H9 (cell line): ENCODE data around the gene FAM222B. TPM values are rescaled to one million over a fixed set of nuclear protein-coding genes. Genes with fewer than 3 reads are reported as not detected.

Experiments
- DNase-seq: peaks from one replicate; pipeline ENCODE4 v3.0.0-alpha.2; 2017
- H2AFZ ChIP-seq: one replicate; pipeline ENCODE4 v1.6.1; 2013; ENCODE audit warnings: mild to moderate bottlenecking, low read length, control low read depth, moderate library complexity
- H2AK5ac ChIP-seq: 2 replicates; pipeline ENCODE4 v1.6.1; 2013; ENCODE audit warnings: low read length, control low read depth, mixed read lengths; ENCODE audit not compliant: insufficient read length
- H2BK120ac ChIP-seq: one replicate; pipeline ENCODE4 v1.6.1; 2013; ENCODE audit warnings: low read depth, mild to moderate bottlenecking, low read length, control low read depth, inconsistent platforms; ENCODE audit not compliant: poor library complexity, severe bottlenecking
- H2BK12ac ChIP-seq: 2 replicates; pipeline ENCODE4 v1.6.1; 2013; ENCODE audit warnings: low read length, control low read depth, mixed read lengths, low read depth; ENCODE audit not compliant: insufficient read length
- H2BK15ac ChIP-seq: 2 replicates; pipeline ENCODE4 v1.6.1; 2013; ENCODE audit warnings: low read depth, low read length, control low read depth
- H2BK20ac ChIP-seq: one replicate; pipeline ENCODE4 v1.6.1; 2013; ENCODE audit warnings: low read depth, mild to moderate bottlenecking, low read length, control low read depth, inconsistent platforms; ENCODE audit not compliant: poor library complexity, severe bottlenecking
- H2BK5ac ChIP-seq: 2 replicates; pipeline ENCODE4 v1.6.1; 2013; ENCODE audit warnings: low read length, control low read depth, mixed read lengths; ENCODE audit not compliant: insufficient read length
- H3K14ac ChIP-seq: 2 replicates; pipeline ENCODE4 v1.6.1; 2013; ENCODE audit warnings: low read length, control low read depth; ENCODE audit not compliant: insufficient read depth
- H3K18ac ChIP-seq: 2 replicates; pipeline ENCODE4 v1.6.1; 2013; ENCODE audit warnings: low read depth, mild to moderate bottlenecking, mixed read lengths, low read length, control low read depth; ENCODE audit not compliant: insufficient read length
- H3K23ac ChIP-seq: 2 replicates; pipeline ENCODE4 v1.6.1; 2013; ENCODE audit warnings: low read length, control low read depth, mixed read lengths, low read depth; ENCODE audit not compliant: insufficient read length
- H3K23me2 ChIP-seq: 2 replicates; pipeline ENCODE4 v1.6.1; 2013; ENCODE audit warnings: low read depth, mild to moderate bottlenecking, mixed read lengths, low read length, control low read depth; ENCODE audit not compliant: insufficient read length, poor library complexity, severe bottlenecking
- H3K27ac ChIP-seq: 2 replicates; pipeline ENCODE4 v1.5.1; 2013; ENCODE audit warnings: low read length, control low read depth, mixed read lengths, low read depth; ENCODE audit not compliant: insufficient read length
- H3K27me3 ChIP-seq: 2 replicates; pipeline ENCODE4 v1.6.1; 2013; ENCODE audit warnings: low read length, control low read depth, inconsistent platforms; ENCODE audit not compliant: insufficient read depth
- H3K4ac ChIP-seq: 2 replicates; pipeline ENCODE4 v1.6.1; 2013; ENCODE audit warnings: low read depth, mild to moderate bottlenecking, control low read depth, inconsistent platforms, low read length, moderate library complexity
- H3K4me1 ChIP-seq: 2 replicates; pipeline ENCODE4 v1.6.1; 2013; ENCODE audit warnings: low read length, control low read depth, inconsistent platforms; ENCODE audit not compliant: insufficient read depth
- H3K4me2 ChIP-seq: 2 replicates; pipeline ENCODE4 v1.6.1; 2013; ENCODE audit warnings: low read length, control low read depth, mixed read lengths; ENCODE audit not compliant: insufficient read length, insufficient read depth
- H3K56ac ChIP-seq: 2 replicates; pipeline ENCODE4 v1.6.1; 2013; ENCODE audit warnings: low read depth, mild to moderate bottlenecking, mixed read lengths, low read length, control low read depth; ENCODE audit not compliant: insufficient read length
- H3K79me1 ChIP-seq: 2 replicates; pipeline ENCODE4 v1.6.1; 2013; ENCODE audit warnings: low read depth, mild to moderate bottlenecking, moderate library complexity, low read length, control low read depth, inconsistent platforms; ENCODE audit not compliant: insufficient read depth, poor library complexity, severe bottlenecking
- H3K79me2 ChIP-seq: 2 replicates; pipeline ENCODE4 v1.6.1; 2013; ENCODE audit warnings: low read length, control low read depth, inconsistent platforms; ENCODE audit not compliant: insufficient read depth
- H3K9ac ChIP-seq: 2 replicates; pipeline ENCODE4 v1.6.1; 2013; ENCODE audit warnings: low read length, control low read depth, mixed read lengths; ENCODE audit not compliant: insufficient read length; ENCODE audit errors: extremely low read depth
- H3K9me3 ChIP-seq: one replicate; pipeline ENCODE4 v1.6.1; 2013; ENCODE audit warnings: low read depth, low read length, inconsistent platforms; ENCODE audit not compliant: control insufficient read depth
- H3T11ph ChIP-seq: one replicate; pipeline ENCODE4 v1.6.1; 2013; ENCODE audit warnings: mild to moderate bottlenecking, low read length, control low read depth, inconsistent platforms
- H4K20me1 ChIP-seq: one replicate; pipeline ENCODE4 v1.6.1; 2013; ENCODE audit not compliant: control insufficient read depth, insufficient read length, insufficient read depth
- H4K5ac ChIP-seq: 2 replicates; pipeline ENCODE4 v1.6.1; 2013; ENCODE audit warnings: low read depth, mild to moderate bottlenecking, mixed read lengths, low read length, control low read depth; ENCODE audit not compliant: insufficient read length
- H4K8ac ChIP-seq: replicated peaks from 2 replicates; pipeline ENCODE4 v1.6.1; 2013; ENCODE audit warnings: low read length, control low read depth, mixed read lengths, low read depth; ENCODE audit not compliant: insufficient read length
- H4K91ac ChIP-seq: 2 replicates; pipeline ENCODE4 v1.6.1; 2013; ENCODE audit warnings: low read depth, mild to moderate bottlenecking, moderate library complexity, mixed read lengths, low read length, control low read depth; ENCODE audit not compliant: insufficient read length
- H3K27ac Mint-ChIP-seq, 3 experiments: 2 replicates in 2 of 3; 3 replicates in 1 of 3; pipeline ENCODE4 v1.8.0; 2020 to 2021; ENCODE audit warnings: mixed read lengths in 3 of 3, mild to moderate bottlenecking in 1 of 3, moderate library complexity in 1 of 3
- H3K27me3 Mint-ChIP-seq: 2 replicates; pipeline ENCODE4 v1.8.0; 2021; ENCODE audit warnings: low read depth, mild to moderate bottlenecking, moderate library complexity, mixed read lengths
- H3K36me3 Mint-ChIP-seq, 3 experiments: 2 replicates in 2 of 3; 3 replicates in 1 of 3; pipeline ENCODE4 v1.8.0; 2020 to 2021; ENCODE audit warnings: low read depth in 3 of 3, mixed read lengths in 3 of 3; ENCODE audit not compliant: insufficient read depth in 1 of 3
- H3K4me1 Mint-ChIP-seq, 2 experiments: 2 replicates each; pipeline ENCODE4 v1.8.0; 2020; ENCODE audit warnings: mixed read lengths in 2 of 2
- H3K4me3 Mint-ChIP-seq, 2 experiments: 2 replicates in 1 of 2; 3 replicates in 1 of 2; pipeline ENCODE4 v1.8.0; 2020 to 2021; ENCODE audit warnings: mild to moderate bottlenecking in 2 of 2, mixed read lengths in 2 of 2, moderate library complexity in 1 of 2
- H3K9me3 Mint-ChIP-seq, 2 experiments: 2 replicates in 1 of 2; 3 replicates in 1 of 2; pipeline ENCODE4 v1.8.0; 2020; ENCODE audit warnings: mild to moderate bottlenecking in 2 of 2, mixed read lengths in 2 of 2, moderate library complexity in 1 of 2
- WGBS: extraction: QIAGEN DNeasy Blood & Tissue Kit; methylation state at CpG from one replicate; pipeline ENCODE4 v1.1.7; 2013; ENCODE audit warnings: missing lambda C conversion rate, low lambda C conversion rate, mixed read lengths; ENCODE audit not compliant: insufficient read length; ENCODE audit errors: extremely low coverage; 5-methylcytosine and 5-hydroxymethylcytosine counted together
- total RNA-seq: library from RNA; stranded (reverse); gene quantifications from 2 replicates; pipeline ENCODE4 v1.2.1, GENCODE V29; 2021
- TF ChIP-seq, protein P1 (sequence below): fragments of 200-600 bp; sonication (generic); conservative IDR thresholded peaks from 3 replicates; pipeline ENCODE4 v1.8.0; 2021; ENCODE audit warnings: antibody characterized with exemption, mild to moderate bottlenecking

FAM222B gene
- total RNA-seq, 1 experiment from 2014 or later = 76.1 TPM

GRCh38 chr17:28749516-28750177, 92.9 kb downstream of the FAM222B start:
- TF ChIP-seq, protein P1, sequence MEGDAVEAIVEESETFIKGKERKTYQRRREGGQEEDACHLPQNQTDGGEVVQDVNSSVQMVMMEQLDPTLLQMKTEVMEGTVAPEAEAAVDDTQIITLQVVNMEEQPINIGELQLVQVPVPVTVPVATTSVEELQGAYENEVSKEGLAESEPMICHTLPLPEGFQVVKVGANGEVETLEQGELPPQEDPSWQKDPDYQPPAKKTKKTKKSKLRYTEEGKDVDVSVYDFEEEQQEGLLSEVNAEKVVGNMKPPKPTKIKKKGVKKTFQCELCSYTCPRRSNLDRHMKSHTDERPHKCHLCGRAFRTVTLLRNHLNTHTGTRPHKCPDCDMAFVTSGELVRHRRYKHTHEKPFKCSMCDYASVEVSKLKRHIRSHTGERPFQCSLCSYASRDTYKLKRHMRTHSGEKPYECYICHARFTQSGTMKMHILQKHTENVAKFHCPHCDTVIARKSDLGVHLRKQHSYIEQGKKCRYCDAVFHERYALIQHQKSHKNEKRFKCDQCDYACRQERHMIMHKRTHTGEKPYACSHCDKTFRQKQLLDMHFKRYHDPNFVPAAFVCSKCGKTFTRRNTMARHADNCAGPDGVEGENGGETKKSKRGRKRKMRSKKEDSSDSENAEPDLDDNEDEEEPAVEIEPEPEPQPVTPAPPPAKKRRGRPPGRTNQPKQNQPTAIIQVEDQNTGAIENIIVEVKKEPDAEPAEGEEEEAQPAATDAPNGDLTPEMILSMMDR = no peak
- Histone ChIP-seq H4K8ac (no peak overlapping the region), H3K79me2 (peaks cover 13% of the 10 kb centered on the region; the same call in 1 of the 2 replicates), H2AFZ (no peak overlapping the region), H3K9ac (no peak overlapping the region), H3T11ph (no peak overlapping the region), H3K4ac (no peak overlapping the region), H2AK5ac (no peak overlapping the region), H3K79me1 (no peaks in the 10 kb centered on the region), H4K5ac (no peak overlapping the region), H4K91ac (no peak overlapping the region), H3K27me3 (no peaks in the 10 kb centered on the region), H3K23ac (no peak overlapping the region), H3K23me2 (peaks cover 8% of the 10 kb centered on the region), H2BK120ac (no peak overlapping the region), H3K4me1 (peaks cover 5% of the 10 kb centered on the region; the same call in 1 of the 2 replicates), H3K27ac (no peak overlapping the region), H3K18ac (no peak overlapping the region), H2BK15ac (no peak overlapping the region), H4K20me1 (no peaks in the 10 kb centered on the region), H2BK5ac (no peak overlapping the region), H3K4me2 (no peak overlapping the region), H3K9me3 (no peaks in the 10 kb centered on the region), H3K14ac (no peak overlapping the region), H3K56ac (no peak overlapping the region), H2BK20ac (no peak overlapping the region), H2BK12ac (no peak overlapping the region)
- Mint-ChIP-seq H3K27ac (peak overlapping the region in 2 of 3 experiments; percentile 53 to 94; a peak in 2 of 7 replicates), H3K4me1 (peaks cover 14 to 31% of the 10 kb centered on the region in 2 experiments), H3K9me3 (no peaks in the 10 kb centered on the region), H3K36me3 (peaks cover 45 to 76% (median 47%) of the 10 kb centered on the region in 3 experiments), H3K4me3 (peak overlapping the region in 1 of 2 experiments; percentile 44; a peak in 2 of 5 replicates), H3K27me3 (no peaks in the 10 kb centered on the region; the same call in none of the 2 replicates)
- peak; percentile 60 for DNase-seq
- no CpG with 5 or more reads among the region's 11 CpGs for WGBS
